SK-N-SH treated with all-trans-retinoic acid at 6 μM for 48 hours (cell line): Measurements from ENCODE around the gene ZNF777.

Source experiments
- ATAC-seq: fragments of 200-7000 bp; cut with Tn5 transposase; 3 replicates; pipeline ENCODE4 v1.9.1; 2020; ENCODE audit warnings: mild to moderate bottlenecking, moderate library complexity
- ARNTL ChIP-seq: fragments of 450-650 bp; formaldehyde crosslinking; IDR thresholded peaks from 2 replicates; pipeline ENCODE4 v1.5.0; 2020; ENCODE audit warnings: low read depth, mild to moderate bottlenecking, moderate library complexity, borderline replicate concordance
- BACH2 ChIP-seq: fragments of 250-450 bp; sonication (Bioruptor Pico); IDR thresholded peaks from 2 replicates; pipeline ENCODE4 v1.9.0; 2021; ENCODE audit warnings: mild to moderate bottlenecking, borderline replicate concordance
- CREB5 ChIP-seq: fragments of 250-450 bp; sonication (Bioruptor Pico); IDR thresholded peaks from 2 replicates; pipeline ENCODE4 v1.5.1; 2020; ENCODE audit warnings: low read depth, mild to moderate bottlenecking, moderate library complexity
- CSDC2 ChIP-seq: fragments of 250-450 bp; sonication (Bioruptor Pico); IDR thresholded peaks from 2 replicates; pipeline ENCODE4 v1.5.0; 2020; ENCODE audit warnings: mild to moderate bottlenecking, moderate library complexity
- CSRNP3 ChIP-seq: fragments of 250-450 bp; sonication (Bioruptor Pico); IDR thresholded peaks from 2 replicates; pipeline ENCODE4 v1.5.1; 2021; ENCODE audit warnings: mild to moderate bottlenecking, moderate library complexity
- ESRRG ChIP-seq: fragments of 250-450 bp; sonication (Bioruptor Pico); IDR thresholded peaks from 2 replicates; pipeline ENCODE4 v1.6.1; 2021; ENCODE audit warnings: mild to moderate bottlenecking
- GLIS3 ChIP-seq: fragments of 250-450 bp; sonication (Bioruptor Pico); IDR thresholded peaks from 2 replicates; pipeline ENCODE4 v1.5.0; 2020; ENCODE audit warnings: mild to moderate bottlenecking, moderate library complexity
- ISL1 ChIP-seq: fragments of 250-450 bp; sonication (Bioruptor Pico); IDR thresholded peaks from 2 replicates; pipeline ENCODE4 v2.1.2; 2022; ENCODE audit warnings: mild to moderate bottlenecking, moderate library complexity
- OSR1 ChIP-seq: fragments of 250-450 bp; sonication (Bioruptor Pico); IDR thresholded peaks from 2 replicates; pipeline ENCODE4 v1.8.0; 2022; ENCODE audit warnings: moderate library complexity, mild to moderate bottlenecking, inconsistent platforms
- PATZ1 ChIP-seq: fragments of 250-450 bp; sonication (Bioruptor Pico); IDR thresholded peaks from 2 replicates; pipeline ENCODE4 v1.8.0; 2020; ENCODE audit warnings: mild to moderate bottlenecking, moderate library complexity, borderline replicate concordance
- POU6F1 ChIP-seq: fragments of 250-450 bp; sonication (Bioruptor Pico); IDR thresholded peaks from 2 replicates; pipeline ENCODE4 v1.8.0; 2021; ENCODE audit warnings: low read depth, mild to moderate bottlenecking, moderate library complexity, borderline replicate concordance
- PPARA ChIP-seq: fragments of 250-450 bp; sonication (Bioruptor Pico); IDR thresholded peaks from 2 replicates; pipeline ENCODE4 v1.5.0; 2020; ENCODE audit warnings: mild to moderate bottlenecking, borderline replicate concordance
- TOX ChIP-seq: fragments of 250-450 bp; sonication (Bioruptor Pico); IDR thresholded peaks from 2 replicates; pipeline ENCODE4 v1.8.0; 2021; ENCODE audit warnings: mild to moderate bottlenecking, moderate library complexity, borderline replicate concordance
- ZC3H10 ChIP-seq: fragments of 250-450 bp; sonication (Bioruptor Pico); IDR thresholded peaks from 2 replicates; pipeline ENCODE4 v1.5.1; 2021; ENCODE audit warnings: mild to moderate bottlenecking, moderate library complexity
- ZFP3 ChIP-seq: fragments of 250-450 bp; sonication (Bioruptor Pico); IDR thresholded peaks from 2 replicates; pipeline ENCODE4 v1.5.0; 2020; ENCODE audit warnings: mild to moderate bottlenecking, moderate library complexity
- ZFP30 ChIP-seq: fragments of 450-650 bp; formaldehyde crosslinking; IDR thresholded peaks from 2 replicates; pipeline ENCODE4 v1.5.0; 2022; ENCODE audit warnings: mild to moderate bottlenecking, moderate library complexity
- ZNF565 ChIP-seq: fragments of 450-650 bp; formaldehyde crosslinking; conservative IDR thresholded peaks from 2 replicates; pipeline ENCODE4 v1.5.0; 2020; ENCODE audit warnings: low read depth, mild to moderate bottlenecking, moderate library complexity
- ZNF70 ChIP-seq: fragments of 450-650 bp; formaldehyde crosslinking; IDR thresholded peaks from 2 replicates; pipeline ENCODE4 v1.5.0; 2020; ENCODE audit warnings: mild to moderate bottlenecking, moderate library complexity
- ZNF8 ChIP-seq: fragments of 450-650 bp; formaldehyde crosslinking; IDR thresholded peaks from 2 replicates; pipeline ENCODE4 v1.5.0; 2020; ENCODE audit warnings: mild to moderate bottlenecking, moderate library complexity

ZNF777 gene

GRCh38 chr7:149473251-149473650 is 12.4 kb upstream of the ZNF777 start:
- TF ChIP-seq PATZ1 (CRISPR knock-in tag), result no peak
- ATAC-seq, result no peak

- ATAC-seq, result no peak
- TF ChIP-seq BACH2 (no peak), CSDC2 (no peak), ZFP3 (no peak), PATZ1 (CRISPR knock-in tag) (no peak), CREB5 (CRISPR knock-in tag) (no peak), ZC3H10 (CRISPR knock-in tag) (no peak), GLIS3 (CRISPR knock-in tag) (no peak), ZFP30 (CRISPR knock-in tag) (no peak), ISL1 (CRISPR knock-in tag) (no peak), ARNTL (no peak)
Measured at GRCh38 chr7:149471289-149471953, 10.6 kb upstream of the ZNF777 start.

GRCh38 chr7:149469806-149470205 is 8.9 kb upstream of the ZNF777 start:
- ATAC-seq, result no peak
- no peak for TF ChIP-seq POU6F1
- no peak for TF ChIP-seq GLIS3 (CRISPR knock-in tag)
- TF ChIP-seq ZNF565, result no peak

- TF ChIP-seq GLIS3 (CRISPR knock-in tag) (no peak), ESRRG (CRISPR knock-in tag) (no peak), CSRNP3 (no peak), OSR1 (CRISPR knock-in tag) (no peak), ZNF70 (CRISPR knock-in tag) (no peak), PPARA (CRISPR knock-in tag) (no peak), CSDC2 (no peak), ZFP30 (CRISPR knock-in tag) (no peak), ZNF8 (no peak), PATZ1 (CRISPR knock-in tag) (no peak), ZNF565 (no peak), ZFP3 (no peak), CREB5 (CRISPR knock-in tag) (no peak), BACH2 (no peak), TOX (CRISPR knock-in tag) (no peak)
- TF ChIP-seq, all 23 proteins: peak for 0
- ATAC-seq, result no peak
Measured at GRCh38 chr7:149468208-149468607, 7.3 kb upstream of the ZNF777 start.
